Left lung (tissue), 10 donors: ENCODE results near the gene SIGLEC11. TPM values are rescaled to one million over a fixed set of nuclear protein-coding genes. Genes with fewer than 3 reads are reported as not detected.

Source experiments
- ATAC-seq: fragments of 200-7000 bp; cut with Tn5 transposase; one replicate; pipeline ENCODE4 v1.9.1; 2020; ENCODE audit warnings: moderate library complexity
- DNase-seq, 4 donors: peaks; one replicate each; pipeline ENCODE4 v3.0.0-alpha.2; 2013 to 2020
- H3K27ac ChIP-seq, 2 donors: fragments of 200-600 bp; sonication (generic) in 1 of 2; one replicate each; pipeline versions ENCODE4 v1.5.0 to v1.8.0; 2020 to 2021
- H3K27me3 ChIP-seq, 2 donors: fragments of 200-600 bp; sonication (generic) in 1 of 2; one replicate each; pipeline versions ENCODE4 v1.5.0 to v1.8.0; 2020 to 2021
- H3K36me3 ChIP-seq, 2 donors: fragments of 200-600 bp; sonication (generic) in 1 of 2; one replicate each; pipeline versions ENCODE4 v1.5.0 to v1.8.0; 2020 to 2021
- H3K4me1 ChIP-seq, 2 donors: fragments of 200-600 bp; one replicate each; pipeline ENCODE4 v1.8.0; 2021
- H3K4me3 ChIP-seq, 2 donors: fragments of 200-600 bp; sonication (generic) in 1 of 2; one replicate each; pipeline versions ENCODE4 v1.5.0 to v1.8.0; 2020 to 2021; ENCODE audit warnings: mild to moderate bottlenecking in 1 of 2
- H3K9me3 ChIP-seq, 2 donors: fragments of 200-600 bp; sonication (generic) in 1 of 2; one replicate each; pipeline versions ENCODE4 v1.5.0 to v1.8.0; 2020 to 2021
- intact Hi-C, 2 donors: fragments of 100-400 bp; cut with DNase I; formaldehyde crosslinking; loops; one replicate each; pipeline versions ENCODE4 v1.11.2 to v1.14.2; 2022
- polyA plus RNA-seq, 6 donors: library from polyadenylated mRNA; unstranded; fragments of 120-200 nt; gene quantifications; one replicate each; pipeline ENCODE4 v1.2.1, GENCODE V29; 2013; ENCODE audit not compliant: insufficient read length in 6 of 6
- total RNA-seq, 2 donors: library from RNA; stranded (reverse); fragmentation: NEBNext Ultra II Directional; extraction: Animal tissue kit (Norgen Biotek cat#: 25700); gene quantifications; one replicate each; pipeline ENCODE4 v1.2.1, GENCODE V29; 2021
- TF ChIP-seq, protein P1 (sequence below), 2 donors: fragments of 200-600 bp; sonication (generic) in 1 of 2; IDR thresholded peaks; one replicate each; pipeline versions ENCODE4 v1.5.0 to v1.8.0; 2021; ENCODE audit warnings: antibody characterized with exemption in 2 of 2
- donor health status: DM: no; HTN: yes; CAD: no.
- donor health status: DM: no; HTN: no; CAD: no.

SIGLEC11 gene
- total and polyA plus RNA-seq, 8 donors, result 0.34 to 4.9 (median 0.73) TPM

DNA sequence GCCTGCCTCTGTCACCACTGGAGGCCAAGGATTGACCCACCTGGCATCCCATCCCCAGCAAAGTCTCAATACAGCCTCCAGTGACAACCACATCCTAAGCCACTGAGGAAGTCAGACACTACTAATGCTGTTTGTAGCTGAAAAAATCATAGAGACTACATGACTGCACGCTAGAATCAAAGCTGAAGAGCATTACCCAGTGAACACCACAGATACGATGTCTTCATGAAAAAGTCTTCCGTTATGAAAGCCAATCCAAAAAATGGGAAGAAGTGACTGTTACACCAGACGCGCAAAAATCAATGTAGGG is 20.5 kb downstream of the SIGLEC11 start:
- TF ChIP-seq, protein P1, sequence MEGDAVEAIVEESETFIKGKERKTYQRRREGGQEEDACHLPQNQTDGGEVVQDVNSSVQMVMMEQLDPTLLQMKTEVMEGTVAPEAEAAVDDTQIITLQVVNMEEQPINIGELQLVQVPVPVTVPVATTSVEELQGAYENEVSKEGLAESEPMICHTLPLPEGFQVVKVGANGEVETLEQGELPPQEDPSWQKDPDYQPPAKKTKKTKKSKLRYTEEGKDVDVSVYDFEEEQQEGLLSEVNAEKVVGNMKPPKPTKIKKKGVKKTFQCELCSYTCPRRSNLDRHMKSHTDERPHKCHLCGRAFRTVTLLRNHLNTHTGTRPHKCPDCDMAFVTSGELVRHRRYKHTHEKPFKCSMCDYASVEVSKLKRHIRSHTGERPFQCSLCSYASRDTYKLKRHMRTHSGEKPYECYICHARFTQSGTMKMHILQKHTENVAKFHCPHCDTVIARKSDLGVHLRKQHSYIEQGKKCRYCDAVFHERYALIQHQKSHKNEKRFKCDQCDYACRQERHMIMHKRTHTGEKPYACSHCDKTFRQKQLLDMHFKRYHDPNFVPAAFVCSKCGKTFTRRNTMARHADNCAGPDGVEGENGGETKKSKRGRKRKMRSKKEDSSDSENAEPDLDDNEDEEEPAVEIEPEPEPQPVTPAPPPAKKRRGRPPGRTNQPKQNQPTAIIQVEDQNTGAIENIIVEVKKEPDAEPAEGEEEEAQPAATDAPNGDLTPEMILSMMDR (IDR thresholded peaks at IDR 0.05), result no peak
- Histone ChIP-seq H3K27me3 (no peaks in the 10 kb centered on the region), H3K4me1 (peaks cover 0 to 13% of the 10 kb centered on the region in 2 donors), H3K9me3 (no peaks in the 10 kb centered on the region), H3K27ac (no peak overlapping the region), H3K4me3 (no peak overlapping the region), H3K36me3 (no peaks in the 10 kb centered on the region)
- DNase-seq, result no peak
- intact Hi-C loops, result loop anchor here in 1 of 2 donors (5.0 kb wide), 1 partner anchor 42 kb away; no protein-coding TSS in a partner anchor
- no peak for ATAC-seq

DNA sequence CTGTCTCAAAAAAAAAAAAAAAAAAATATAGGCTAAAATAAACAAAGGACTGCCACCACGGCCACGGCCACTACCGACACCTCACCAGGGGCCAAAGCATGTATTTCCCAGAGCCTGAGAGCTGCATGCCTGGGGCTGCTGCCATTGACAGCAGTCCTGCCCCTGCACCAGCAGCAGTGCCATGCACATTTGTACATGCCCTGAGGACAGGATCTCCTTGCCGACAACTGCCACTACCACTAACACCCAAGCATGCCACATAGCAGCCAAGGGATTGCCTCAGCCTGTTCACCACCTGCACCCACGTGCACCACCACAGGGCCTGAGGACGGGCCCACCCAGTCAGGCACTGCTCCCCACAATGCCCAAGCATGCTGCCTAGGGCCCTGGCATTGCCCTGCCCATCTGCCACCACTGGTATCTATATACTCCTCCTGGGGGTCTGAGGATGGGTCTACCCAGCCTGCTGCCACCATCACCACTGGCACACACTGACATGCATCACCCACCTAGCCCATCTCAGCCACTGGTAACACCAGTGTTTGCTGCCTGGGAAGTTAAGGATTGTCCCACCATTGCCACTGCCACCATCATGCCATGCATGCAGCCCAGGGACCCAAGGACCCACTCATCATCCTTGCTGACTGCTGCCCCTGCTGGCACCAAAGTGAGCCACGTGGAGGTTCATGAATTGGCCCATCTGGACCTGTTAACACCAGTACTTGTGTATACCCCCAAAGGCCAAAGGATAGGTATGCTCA is 21.1 kb downstream of the SIGLEC11 start:
- H3K36me3 ChIP-seq, result no peaks in the 10 kb centered on the region
- peaks cover 0 to 13% of the 10 kb centered on the region in 2 donors for H3K4me1 ChIP-seq
- intact Hi-C loops, result loop anchor here (5.0 to 10.0 kb wide), 2 partner anchors 42 to 45 kb away; no protein-coding TSS in a partner anchor
- no peaks in the 10 kb centered on the region for H3K9me3 ChIP-seq
- ATAC-seq, result no peak
- no peak overlapping the region for H3K4me3 ChIP-seq
- peak in 1 of 4 donors; percentile 43 for DNase-seq
- TF ChIP-seq, protein P1 (IDR thresholded peaks at IDR 0.05), result no peak
- no peak overlapping the region for H3K27ac ChIP-seq
- no peaks in the 10 kb centered on the region for H3K27me3 ChIP-seq

DNA sequence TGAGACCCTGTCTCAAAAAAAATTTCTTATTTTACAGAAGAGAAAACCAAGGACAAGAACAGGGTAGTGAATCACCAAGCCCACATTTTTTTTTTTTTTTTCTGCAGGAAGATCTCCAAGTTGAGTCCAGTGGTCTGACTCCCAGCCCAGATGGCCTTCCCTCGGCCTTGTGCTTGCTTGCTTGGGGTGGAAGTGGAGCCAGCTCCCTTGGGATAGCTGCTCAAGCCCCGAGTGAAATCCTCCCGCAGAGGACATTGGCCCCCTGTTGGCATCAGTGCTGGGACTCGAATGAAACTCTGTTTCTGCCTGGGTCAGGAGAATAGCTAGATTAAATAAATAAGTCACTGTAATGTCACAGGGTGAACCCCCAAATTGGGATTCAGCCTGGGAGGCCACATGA is 22.3 kb downstream of the SIGLEC11 start:
- intact Hi-C loops, result loop anchor here in 1 of 2 donors (10.0 kb wide), 1 partner anchor 46 kb away; no protein-coding TSS in a partner anchor
- no peak for ATAC-seq
- no peaks in the 10 kb centered on the region for H3K9me3 ChIP-seq
- H3K27ac ChIP-seq, result no peak overlapping the region
- TF ChIP-seq, protein P1 (IDR thresholded peaks at IDR 0.05), result no peak
- H3K4me3 ChIP-seq, result no peak overlapping the region
- peaks cover 0 to 13% of the 10 kb centered on the region in 2 donors for H3K4me1 ChIP-seq
- peak in 1 of 4 donors; percentile 11 for DNase-seq
- H3K27me3 ChIP-seq, result no peaks in the 10 kb centered on the region
- no peaks in the 10 kb centered on the region for H3K36me3 ChIP-seq

DNA sequence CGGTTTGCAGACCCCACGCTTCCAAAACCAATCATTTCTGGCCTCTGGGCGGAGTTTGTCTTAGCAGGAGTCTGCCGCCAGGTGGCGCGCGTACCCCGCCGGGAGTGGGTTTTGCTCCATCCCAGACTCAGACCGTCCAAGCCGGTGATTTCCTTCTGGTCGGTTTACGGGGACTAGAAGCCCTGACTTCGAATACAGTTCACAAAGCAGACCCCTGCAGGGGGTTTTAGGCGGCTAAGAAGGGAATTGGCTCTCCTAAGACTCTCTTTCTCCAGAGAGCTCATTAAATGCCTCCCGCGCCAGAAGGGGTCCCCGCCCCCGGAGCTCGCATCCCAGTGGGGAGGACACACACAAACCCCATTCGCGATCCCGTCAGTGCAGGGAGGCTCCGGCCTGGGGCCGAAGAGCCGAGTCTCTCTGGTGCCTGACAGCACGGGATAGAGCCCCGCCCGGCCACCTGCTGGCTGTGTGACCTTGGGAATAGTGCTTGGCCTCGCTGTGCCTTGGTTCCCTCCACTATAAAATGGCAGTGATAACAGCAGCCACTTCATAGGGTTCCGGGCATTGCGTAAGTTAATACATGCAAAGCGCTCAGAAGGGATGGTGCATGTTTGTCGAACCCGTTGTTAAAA is 23.1 kb downstream of the SIGLEC11 start:
- ATAC-seq (peak; percentile 99), DNase-seq (peak; percentile 62 to 97 (median 82))
- intact Hi-C loops, result loop anchor here in 1 of 2 donors (10.0 kb wide), 1 partner anchor 47 kb away; no protein-coding TSS in a partner anchor
- no peaks in the 10 kb centered on the region for H3K9me3 ChIP-seq
- TF ChIP-seq, protein P1 (IDR thresholded peaks at IDR 0.05), result peak; percentile 95 to 96
- peaks cover 0 to 4% of the 10 kb centered on the region in 2 donors for H3K36me3 ChIP-seq
- no peak overlapping the region for H3K4me3 ChIP-seq
- peaks cover 0 to 13% of the 10 kb centered on the region in 2 donors for H3K4me1 ChIP-seq
- H3K27ac ChIP-seq, result no peak overlapping the region
- H3K27me3 ChIP-seq, result no peaks in the 10 kb centered on the region

DNA sequence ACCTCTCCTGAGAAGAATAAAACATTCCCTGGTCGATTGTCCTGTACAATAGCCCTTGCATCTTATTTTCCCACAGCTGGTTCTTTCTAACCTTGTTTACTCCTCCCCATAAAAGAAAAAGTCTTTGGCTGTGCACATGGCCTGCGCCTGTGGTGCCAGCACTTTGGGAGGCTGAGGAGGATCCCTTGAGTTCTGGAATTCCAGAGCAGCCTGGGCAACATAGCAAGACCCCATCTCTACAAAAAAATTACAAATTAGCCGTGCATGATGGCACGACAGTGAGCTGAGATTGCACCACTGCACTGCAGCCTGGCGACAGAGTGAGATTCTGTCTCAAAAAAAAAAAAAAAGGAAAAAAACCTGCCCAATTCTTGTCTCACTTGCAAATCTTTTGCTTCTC is 24.4 kb downstream of the SIGLEC11 start:
- Histone ChIP-seq H3K36me3 (peaks cover 0 to 11% of the 10 kb centered on the region in 2 donors), H3K4me3 (no peak overlapping the region), H3K27me3 (no peaks in the 10 kb centered on the region), H3K4me1 (peaks cover 0 to 13% of the 10 kb centered on the region in 2 donors), H3K27ac (no peak overlapping the region), H3K9me3 (no peaks in the 10 kb centered on the region)
- no peak for ATAC-seq
- peak in 1 of 4 donors; percentile 23 for DNase-seq
- TF ChIP-seq, protein P1 (IDR thresholded peaks at IDR 0.05), result no peak
- intact Hi-C loops, result loop anchor here in 1 of 2 donors (10.0 kb wide), 1 partner anchor 48 kb away; no protein-coding TSS in a partner anchor
